Measurements from ENCODE around the gene ARL15. TPM values are rescaled to one million over a fixed set of nuclear protein-coding genes. Genes with fewer than 3 reads are reported as not detected.

Gene ARL15
- total and polyA plus RNA-seq, 2 of the 8 experiments (the other 6 are each of a cell fraction or from before 2014, with no cell fraction given): 9.9 to 21.2 TPM

GRCh38 chr5:54083245-54083644 is 227.1 kb downstream of the ARL15 start:
- TF ChIP-seq YY1 (IDR thresholded peaks at IDR 0.05; ENCODE audit: low read depth, low read length) (no peak), KDM4A (IDR thresholded peaks at IDR 0.05; ENCODE audit: low read depth, low read length, severe bottlenecking) (no peak), ATF2 (IDR thresholded peaks at IDR 0.05; ENCODE audit: low read length) (no peak), POLR2AphosphoS5 (IDR thresholded peaks at IDR 0.05; ENCODE audit: low read depth, low read length) (no peak), CEBPB (IDR thresholded peaks at IDR 0.05; ENCODE audit: low read depth, low read length) (peak; percentile 90), SAP30 (IDR thresholded peaks at IDR 0.05; ENCODE audit: insufficient read depth, insufficient replicate concordance, low read length) (no peak)
- H4K20me1 ChIP-seq (replicated peaks in 1 of 2; ENCODE audit: control insufficient read depth in 1 of 2, insufficient read depth in 2 of 2, low read length in 2 of 2): no peaks in the 10 kb centered on the region
- POLR2A ChIA-PET (ENCODE audit: partially characterized antibody): no interaction called here

More at GRCh38 chr5:54083245-54083644, 227.1 kb downstream of the ARL15 start:
- Histone ChIP-seq H3K9ac (replicated peaks in 1 of 4; ENCODE audit: extremely low read depth in 1 of 4, low read depth in 3 of 4, low read length in 3 of 4) (no peak overlapping the region), H2BK5ac (ENCODE audit: low read depth, low read length) (no peak overlapping the region), H3K14ac (ENCODE audit: insufficient read length) (no peak overlapping the region), H3K4me2 (ENCODE audit: insufficient read depth in 1 of 2, low read depth in 2 of 2, low read length in 2 of 2) (no peak overlapping the region), H3K23me2 (ENCODE audit: low read depth, low read length) (no peaks in the 10 kb centered on the region), H3K23ac (ENCODE audit: insufficient read length) (no peak overlapping the region), H2BK20ac (ENCODE audit: low read length) (no peak overlapping the region), H4K5ac (ENCODE audit: insufficient read length, low read depth, low read length) (no peak overlapping the region), H2BK12ac (ENCODE audit: low read depth, low read length) (no peak overlapping the region), H4K91ac (replicated peaks; ENCODE audit: insufficient read length, low read length) (no peak overlapping the region), H3K36me3 (ENCODE audit: control insufficient read depth in 2 of 4, insufficient read depth in 4 of 4, low read length in 3 of 4) (no peaks in the 10 kb centered on the region), H2AK5ac (ENCODE audit: low read depth, low read length) (no peak overlapping the region), H4K8ac (ENCODE audit: extremely low read depth, insufficient read depth, low read length) (no peak overlapping the region), H3K27me3 (replicated peaks in 1 of 4; ENCODE audit: control insufficient read depth in 3 of 4, extremely low read depth in 1 of 4, insufficient read depth in 3 of 4, low read length in 3 of 4) (no peaks in the 10 kb centered on the region), H3K79me2 (ENCODE audit: control insufficient read depth in 1 of 2, insufficient read depth in 2 of 2, low read length in 2 of 2) (no peaks in the 10 kb centered on the region), H2BK120ac (replicated peaks; ENCODE audit: low read depth, low read length) (no peak overlapping the region), H3K4me1 (replicated peaks in 1 of 4; ENCODE audit: control insufficient read depth in 3 of 4, insufficient read depth in 4 of 4, low read length in 3 of 4) (peaks cover 0 to 1% (median 0%) of the 10 kb centered on the region in 4 experiments; a peak in 1 of 7 replicates), H2AFZ (ENCODE audit: low read length) (no peak overlapping the region), H2BK15ac (ENCODE audit: low read length) (no peak overlapping the region), H3K9me3 (ENCODE audit: insufficient read depth in 2 of 2, low read depth in 1 of 2, low read length in 1 of 2) (no peaks in the 10 kb centered on the region), H3K56ac (replicated peaks; ENCODE audit: insufficient read length, low read depth, low read length) (no peak overlapping the region), H3K4me3 (ENCODE audit: extremely low read depth in 1 of 4, insufficient read depth in 2 of 4, low read depth in 3 of 4, low read length in 4 of 4) (no peak overlapping the region), H3K79me1 (ENCODE audit: low read depth, low read length) (no peaks in the 10 kb centered on the region), H3K18ac (ENCODE audit: extremely low read depth, low read length) (no peak overlapping the region), H3K27ac (ENCODE audit: low read depth, low read length) (no peak overlapping the region), H3K4ac (replicated peaks; ENCODE audit: insufficient read length, low read depth, low read length) (no peak overlapping the region)
- DNase-seq (ENCODE audit: low read depth in 1 of 2, low spot score in 2 of 2): no peak
- WGBS, 2 experiments (ENCODE audit: extremely low coverage in 1 of 2, insufficient coverage in 1 of 2, insufficient read length in 1 of 2, insufficient replicate concordance in 2 of 2, low coverage in 1 of 2, low lambda C conversion rate in 2 of 2, missing lambda C conversion rate in 1 of 2): 100% methylated on average over 1 of the region's 1 CpG; no CpG with 5 or more reads in 1 of the 2 experiments
- CTCF ChIA-PET (ENCODE audit: partially characterized antibody): no interaction called here
- no peak for FAIRE-seq

All from H1 (cell line).